Amygdala (tissue), 56 donors: Measurements from ENCODE around the gene TSTD1.

Source experiments
- DNase-seq, 56 donors: peaks; one replicate each; lab custom pipeline; 2025; lab: John Stamatoyannopoulos, UW

Gene TSTD1, protein sequence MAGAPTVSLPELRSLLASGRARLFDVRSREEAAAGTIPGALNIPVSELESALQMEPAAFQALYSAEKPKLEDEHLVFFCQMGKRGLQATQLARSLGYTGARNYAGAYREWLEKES

DNA sequence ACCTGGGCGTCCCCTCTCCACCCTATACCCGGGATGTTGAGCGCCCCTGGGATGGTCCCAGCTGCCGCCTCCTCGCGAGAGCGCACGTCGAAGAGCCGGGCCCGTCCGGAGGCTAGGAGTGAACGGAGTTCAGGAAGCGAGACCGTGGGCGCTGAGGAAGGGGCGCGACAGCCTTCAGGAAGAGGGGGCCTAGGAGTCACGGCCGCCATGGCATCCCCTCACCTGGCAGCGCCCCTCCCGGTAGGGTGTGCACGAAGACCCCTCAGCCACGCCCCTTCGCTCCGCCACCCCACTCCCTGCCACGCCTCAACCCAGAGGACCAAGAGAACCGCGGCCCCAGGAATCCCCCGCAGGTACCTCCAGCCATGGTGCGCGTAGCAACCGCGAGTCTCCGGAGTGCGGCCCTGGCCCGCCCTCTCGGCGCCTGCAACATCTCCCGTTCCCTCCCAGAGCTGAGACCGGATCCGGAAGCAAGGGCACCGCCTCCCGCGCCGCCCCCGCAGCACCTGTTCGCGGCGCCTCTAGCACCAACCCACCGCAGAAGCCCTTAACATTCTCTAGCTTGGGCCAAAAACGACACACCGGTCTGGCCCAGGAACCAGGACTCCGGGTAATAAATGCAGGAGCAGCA lies at the start of gene TSTD1:
TSTD1 (minus strand) TSS at position 442 of the 631 bp plus-strand sequence; CDS start at position 367, 75 bp downstream.
- peak in 23 of 56 donors; percentile 5 to 57 (median 27) for DNase-seq

DNA sequence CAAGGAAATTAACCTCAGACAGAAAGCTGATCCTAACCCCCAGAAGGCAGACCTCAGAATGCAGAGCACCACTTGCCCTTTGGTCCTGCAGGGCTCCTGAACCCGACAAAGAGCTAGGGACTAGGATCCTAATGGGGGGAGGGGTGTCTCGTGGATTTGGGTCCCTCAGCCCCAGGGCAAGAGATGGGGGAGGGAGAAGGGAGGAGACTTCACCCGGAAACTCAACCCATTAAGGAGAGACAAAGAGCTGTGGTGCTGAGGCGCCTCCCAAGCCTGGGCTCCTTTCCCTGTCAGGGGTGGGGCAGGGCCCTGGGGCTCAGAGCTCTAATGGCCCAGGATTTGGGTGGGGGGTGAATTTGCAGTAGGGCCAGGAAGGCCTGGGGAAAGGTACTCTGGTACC lies 47.7 kb upstream of the TSTD1 start:
- DNase-seq: no peak

DNA sequence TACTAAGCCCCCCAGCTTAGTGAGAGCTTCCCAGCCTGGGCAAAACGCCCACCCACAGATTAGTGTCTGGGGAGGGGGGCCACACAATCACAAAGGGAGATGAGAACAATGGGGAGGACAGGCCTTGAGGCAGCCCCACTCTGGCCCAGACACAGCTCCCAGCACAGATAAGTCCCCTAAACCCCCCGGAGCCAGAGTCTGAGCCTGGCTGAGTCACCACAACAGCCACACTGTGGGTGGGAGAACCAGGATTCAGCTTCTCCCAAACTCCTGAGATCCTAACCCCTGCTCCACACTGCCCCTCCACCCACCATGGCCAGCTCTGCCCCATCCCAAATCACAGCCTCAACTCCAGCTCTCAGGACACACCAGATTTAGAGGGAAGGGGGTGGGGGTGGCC lies 46.4 kb upstream of the TSTD1 start:
- no peak for DNase-seq

DNA sequence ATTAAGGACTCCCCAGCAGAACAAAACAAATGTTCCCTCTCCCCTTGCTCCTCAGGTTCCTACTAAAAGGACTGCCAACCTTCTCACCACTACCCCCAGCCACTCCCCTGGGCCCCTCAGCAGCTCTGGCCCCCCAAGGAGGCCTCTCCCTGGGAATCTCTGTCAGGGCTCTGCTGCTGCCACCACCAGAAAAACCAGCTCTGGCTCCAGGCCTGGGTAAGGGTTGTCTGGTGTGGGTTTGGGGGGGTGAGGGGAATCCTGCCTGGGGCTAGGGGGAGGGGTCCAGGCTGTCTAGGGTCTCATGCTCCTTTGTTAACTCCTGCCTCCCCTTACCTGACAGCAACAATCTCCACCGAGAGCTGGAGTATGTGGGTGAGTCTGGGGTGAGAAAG lies 45.8 kb upstream of the TSTD1 start:
- no peak for DNase-seq

DNA sequence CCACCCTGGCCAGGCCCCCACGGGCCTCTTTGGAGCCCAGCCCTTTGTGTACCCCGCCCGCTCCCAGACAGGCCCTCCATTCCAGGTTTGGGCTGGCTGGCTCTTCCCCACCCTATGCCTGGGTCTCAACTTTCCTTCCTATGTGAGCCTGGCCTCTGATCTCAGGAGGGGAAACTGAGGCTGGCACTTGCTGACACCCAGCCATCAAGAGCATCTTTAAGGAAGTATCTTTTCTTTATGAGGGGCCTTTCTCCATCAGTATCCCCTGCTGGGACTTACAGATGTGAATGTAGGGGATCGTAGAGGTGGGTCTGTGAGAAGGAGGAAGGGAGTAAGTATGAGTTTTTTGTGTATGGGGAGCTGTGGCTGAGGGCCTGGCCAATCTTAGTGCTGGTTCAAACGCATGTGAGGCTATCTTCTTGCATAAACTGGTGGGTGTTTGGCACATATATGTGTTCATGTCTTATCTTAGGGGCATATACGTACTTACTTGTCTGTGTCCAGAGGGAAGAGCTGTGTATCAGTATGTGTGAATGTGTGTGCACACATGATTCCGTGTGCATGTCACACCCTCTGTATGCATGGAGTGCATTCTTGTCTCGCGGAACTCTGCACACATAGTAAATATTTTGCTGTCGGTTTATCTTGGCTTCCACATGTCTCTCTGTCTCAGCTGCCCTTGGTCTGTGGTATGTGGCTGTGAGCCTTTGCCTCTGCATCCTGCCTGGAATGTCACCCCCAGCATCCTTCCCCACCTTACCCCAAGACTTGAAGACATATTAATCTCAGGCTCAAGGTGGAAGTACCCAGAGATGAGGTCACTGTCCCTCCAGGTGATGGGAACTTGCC lies 45.2 kb upstream of the TSTD1 start:
- DNase-seq: no peak

DNA sequence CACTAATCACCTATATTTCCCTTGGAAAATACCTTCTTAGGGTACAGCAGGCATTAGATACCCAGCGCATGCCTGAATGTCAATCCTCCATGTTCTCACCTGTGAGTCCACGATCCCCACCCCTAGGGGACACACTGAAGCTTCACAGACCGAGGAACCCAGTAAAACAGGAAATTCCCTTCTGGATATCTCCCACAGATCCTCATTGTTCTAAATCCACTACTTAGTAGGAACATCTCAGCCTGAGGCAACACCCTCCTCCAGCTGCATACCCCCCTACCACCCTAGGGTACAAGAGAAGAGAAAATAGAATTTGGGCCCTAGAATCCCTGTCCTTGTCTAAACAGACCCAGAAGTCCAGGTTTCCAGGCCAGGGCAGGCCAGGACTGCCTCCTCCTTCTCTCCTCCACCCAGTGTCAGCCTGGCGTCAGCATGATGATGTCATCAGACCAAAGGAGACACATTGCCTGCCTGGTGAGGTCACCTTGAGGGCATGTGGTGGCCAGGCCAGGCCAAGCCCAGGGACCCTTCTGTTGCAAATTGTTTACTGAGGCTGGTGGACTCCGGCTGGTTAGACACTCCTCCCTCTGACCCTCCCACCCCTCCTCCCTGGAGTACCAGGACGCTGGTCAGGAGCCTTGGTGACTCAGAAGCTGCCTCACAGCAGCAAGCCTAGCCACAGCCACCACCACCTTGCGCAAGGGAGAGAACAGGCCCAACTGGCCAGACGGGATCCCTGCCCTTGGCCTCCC lies 44.4 kb upstream of the TSTD1 start:
- DNase-seq: no peak

DNA sequence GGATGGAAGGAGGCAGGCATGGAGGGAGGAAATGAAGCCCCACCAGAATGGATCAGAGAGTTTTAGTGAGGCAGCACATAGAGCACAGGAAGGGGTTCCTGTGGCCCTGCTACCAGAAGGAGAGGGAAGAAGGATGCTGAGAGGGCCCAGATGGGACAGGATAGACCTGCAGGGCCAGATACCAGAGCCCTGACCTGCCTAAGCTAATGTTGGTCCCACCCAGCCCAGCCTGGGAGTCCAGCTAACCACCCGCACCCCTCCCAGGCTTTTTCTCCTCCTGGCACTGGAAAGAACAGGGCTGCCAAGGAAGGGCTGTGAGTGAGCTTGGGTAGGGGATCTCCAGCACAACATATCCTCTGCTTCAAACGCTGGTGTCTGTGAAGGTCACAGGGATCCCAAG lies 43.7 kb upstream of the TSTD1 start:
- DNase-seq: no peak

DNA sequence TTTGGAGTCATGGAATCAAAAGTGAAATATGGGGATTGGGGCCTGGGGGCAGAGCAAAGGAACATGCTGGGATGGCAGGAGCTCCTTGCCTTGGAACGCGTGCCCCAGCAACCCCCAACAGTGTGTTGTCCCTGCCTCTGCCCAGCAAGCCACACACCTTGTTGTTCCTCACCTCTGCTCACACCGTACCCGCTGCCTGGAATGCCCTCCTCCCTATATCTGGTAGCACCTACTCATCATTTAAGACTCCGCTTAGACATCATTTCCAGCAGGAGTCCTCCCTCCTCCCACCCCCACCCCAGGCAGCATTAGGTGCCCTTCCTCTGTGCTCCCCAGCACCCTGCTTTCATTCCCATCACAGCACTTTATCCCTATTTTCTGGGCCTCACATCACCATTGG lies 42.8 kb upstream of the TSTD1 start:
- DNase-seq: no peak

DNA sequence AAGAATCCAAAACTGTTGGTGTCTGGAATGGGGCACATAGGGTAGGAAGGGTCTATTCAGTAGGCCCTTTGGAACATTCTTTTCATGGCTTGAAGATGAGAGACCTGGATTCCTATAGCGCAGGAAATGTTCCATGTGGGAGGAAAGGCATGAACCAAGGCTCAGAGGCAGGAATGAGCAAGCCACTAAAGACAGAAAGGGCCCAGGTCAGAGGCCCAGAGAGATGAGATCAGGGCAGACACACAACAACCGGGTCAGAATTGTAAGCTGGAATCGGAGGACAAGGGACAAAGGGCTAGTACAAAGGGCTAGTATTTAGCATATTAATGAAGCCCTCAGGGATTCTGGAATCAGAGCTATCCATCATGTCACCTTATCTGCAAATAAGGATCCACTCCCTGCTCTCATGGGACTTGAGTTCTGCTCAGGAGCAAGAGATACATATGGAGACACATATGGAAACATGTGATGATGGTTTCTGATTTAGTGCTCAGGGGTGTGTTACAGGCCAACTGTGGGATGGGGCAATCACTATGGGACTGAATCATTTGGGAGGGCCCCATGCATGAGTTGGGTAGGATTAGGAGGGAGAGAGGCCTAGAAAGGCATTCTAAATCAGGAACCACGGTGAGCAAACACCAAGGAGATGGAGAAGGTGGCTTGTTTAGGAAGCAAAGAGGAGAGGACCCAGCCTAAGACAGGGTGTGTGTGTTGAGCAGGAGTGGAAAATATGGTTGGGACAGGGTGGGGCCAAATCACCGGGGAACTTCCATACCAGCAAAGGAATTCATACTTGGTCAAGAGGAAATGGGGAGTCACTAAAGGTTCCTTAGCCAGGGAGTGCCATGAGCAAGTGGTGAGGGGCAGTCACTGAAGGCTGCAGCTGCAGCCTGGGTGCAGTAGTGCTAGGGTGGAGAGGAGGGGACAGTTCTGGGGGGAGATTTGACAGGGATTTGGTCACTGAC lies 42.0 kb upstream of the TSTD1 start:
- DNase-seq: no peak

DNA sequence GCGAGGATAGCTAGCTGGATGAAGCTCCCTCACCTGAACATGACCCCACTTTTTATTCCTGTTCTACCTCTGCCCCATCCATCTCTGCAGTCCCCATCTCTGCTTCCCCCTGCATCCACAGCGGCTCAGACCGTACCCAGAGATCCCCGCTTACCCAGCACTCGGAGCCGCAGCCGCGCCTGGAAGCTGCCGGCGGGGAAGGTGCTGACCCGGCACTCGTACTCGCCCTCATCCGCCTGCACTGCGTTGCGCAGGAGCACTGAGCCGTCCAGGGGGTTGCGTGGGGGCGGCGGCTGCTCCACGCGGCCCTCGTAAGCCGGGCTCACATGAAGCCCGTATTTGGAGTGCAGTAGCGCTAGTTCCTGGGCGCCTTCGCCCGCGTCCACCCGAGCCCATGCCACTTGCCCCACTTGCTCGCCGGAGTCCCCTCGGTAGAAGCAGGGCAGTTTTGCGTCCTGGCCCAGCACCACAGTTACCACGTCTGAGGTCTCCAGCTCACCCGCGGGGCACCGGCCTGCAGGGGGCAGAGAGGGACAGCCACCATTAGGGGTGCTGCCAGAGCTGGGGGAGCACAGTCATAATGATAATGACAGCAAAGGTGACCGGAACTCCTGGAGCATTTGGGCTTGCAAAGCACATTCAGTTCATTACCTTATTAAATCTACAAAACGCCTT lies 40.8 kb upstream of the TSTD1 start:
- DNase-seq: no peak

DNA sequence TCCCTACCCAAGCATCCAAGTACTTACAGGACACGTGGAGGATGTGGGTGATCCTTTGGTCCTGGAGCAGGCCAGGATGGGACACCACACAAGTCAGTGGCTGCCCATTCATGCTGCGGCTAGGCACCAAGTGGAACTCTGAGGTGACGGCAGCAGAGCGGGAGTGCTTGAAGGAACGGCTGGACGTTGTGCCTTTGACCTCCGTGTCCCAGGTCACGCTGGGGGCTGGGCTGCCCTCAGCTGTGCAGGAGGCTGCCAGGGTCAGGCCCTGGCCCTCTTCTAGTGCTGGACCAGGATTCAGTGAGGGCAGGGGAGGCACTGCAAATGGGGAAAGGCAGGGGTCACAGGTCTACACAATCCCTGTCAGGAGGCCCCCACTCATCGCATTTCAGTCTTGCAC lies 38.7 kb upstream of the TSTD1 start:
- no peak for DNase-seq

DNA sequence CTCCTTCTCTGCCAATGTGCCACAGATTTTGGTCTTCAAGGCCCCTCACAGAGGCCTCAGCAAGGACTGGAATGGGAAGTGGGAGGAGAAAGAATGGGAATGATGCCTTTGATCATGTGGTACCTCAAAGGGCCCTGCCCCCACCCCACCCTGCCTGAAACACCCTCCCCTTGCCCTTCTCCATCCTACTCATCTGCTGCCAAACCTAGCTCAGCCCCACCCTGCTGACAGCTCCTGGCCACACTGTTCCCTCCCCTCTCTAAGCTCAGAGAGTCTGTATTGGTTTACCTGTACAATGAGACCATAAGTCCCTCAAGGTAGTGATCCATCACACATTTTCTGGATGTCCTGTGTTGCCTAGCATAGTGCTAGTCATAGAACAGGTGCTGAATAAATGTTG lies 37.6 kb upstream of the TSTD1 start:
- DNase-seq: no peak

DNA sequence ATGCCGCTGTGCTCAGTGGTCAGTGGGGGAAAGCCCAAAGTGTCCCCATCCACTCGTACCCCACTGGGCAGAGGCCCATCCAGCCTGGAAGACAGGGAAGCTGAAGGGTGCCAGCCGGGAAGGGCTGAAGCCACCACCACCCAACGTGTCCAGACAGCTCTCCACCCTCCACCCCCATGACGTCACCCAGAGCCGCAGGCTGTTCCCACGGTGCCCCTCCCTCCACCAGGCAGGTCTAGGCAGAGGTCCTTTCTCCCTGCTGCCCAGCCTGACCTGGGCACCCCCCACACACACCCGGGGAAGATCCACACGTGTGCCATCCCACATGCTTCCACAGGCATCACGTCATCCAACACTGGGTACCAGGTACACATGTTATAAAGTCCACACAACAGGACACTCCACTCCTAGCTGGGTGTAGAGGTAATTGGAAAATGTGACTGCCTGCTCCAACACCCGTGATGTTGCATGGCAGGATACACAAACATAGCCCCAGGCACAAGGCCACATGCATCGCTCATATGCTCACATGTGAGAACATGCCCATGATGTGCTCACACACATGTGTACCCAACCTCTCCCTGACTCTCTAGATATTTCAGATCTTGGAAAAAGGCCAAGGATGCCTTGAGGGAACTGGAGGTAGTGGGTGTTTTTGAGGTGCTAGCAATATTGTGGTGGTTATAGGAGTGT lies 36.1 kb upstream of the TSTD1 start:
- no peak for DNase-seq

DNA sequence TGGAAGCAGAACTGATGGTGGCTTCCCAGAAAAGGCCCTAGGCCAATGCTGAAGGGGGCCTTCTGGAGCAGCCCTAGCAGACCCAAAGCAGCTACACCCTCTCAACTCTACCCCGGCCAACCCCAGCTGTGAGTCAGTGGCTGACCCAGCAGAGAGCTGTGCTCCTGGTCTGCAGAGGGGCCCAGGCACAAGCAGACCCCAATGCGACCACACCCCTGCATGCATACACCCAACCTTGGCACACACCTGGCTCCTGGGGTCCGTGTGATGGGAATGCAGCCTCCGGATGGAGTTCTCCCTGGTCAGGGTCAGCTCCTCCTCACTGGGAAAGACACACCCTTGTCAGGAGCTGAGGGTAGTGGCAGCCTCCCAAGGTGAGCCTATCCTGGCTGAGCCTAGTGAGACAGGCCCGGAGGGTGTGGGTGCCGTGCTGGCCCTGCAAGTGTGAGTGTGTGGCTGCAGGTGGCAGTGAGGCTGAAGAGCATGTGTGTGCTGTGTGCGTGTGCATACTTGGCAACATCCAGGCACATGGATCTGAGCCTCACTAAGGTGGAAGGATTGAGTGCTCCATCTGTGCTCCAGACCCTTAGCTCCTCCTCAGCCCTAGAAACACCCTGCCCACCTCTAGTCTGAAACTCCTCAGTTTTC lies 34.8 kb upstream of the TSTD1 start:
- DNase-seq: no peak

DNA sequence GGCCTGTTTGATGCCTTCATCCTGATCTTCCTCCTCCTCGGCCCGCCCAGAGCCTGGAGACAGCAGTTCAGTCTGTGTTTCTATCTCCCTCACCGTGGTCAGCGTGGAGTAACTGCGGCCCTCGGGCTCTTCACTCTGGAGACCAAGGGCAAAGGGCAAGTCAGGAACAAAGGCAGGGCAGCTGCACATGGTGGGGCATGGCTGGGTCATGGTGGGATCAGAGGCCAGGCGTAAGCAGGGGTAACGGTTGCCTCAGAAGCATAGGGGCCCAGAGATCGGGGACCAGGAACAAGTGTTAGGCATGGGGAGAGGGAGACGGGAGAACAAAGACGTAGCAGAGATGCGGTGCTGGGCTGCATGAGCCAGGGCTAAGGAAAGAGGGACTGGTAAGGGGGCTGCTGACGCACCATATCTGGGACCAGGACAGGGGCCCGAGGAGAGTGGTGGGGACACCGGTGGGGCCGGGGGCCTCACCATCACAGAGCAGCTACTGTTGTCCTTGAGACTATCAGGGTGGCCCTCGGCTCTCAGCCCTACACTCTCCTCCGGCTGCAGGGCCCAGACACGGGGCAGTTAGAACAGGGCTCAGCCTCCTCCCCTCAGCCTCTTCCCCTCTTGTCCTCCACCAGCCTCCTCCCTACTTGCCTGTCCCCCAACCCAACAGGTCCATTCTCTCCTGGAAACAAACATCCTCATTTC lies 34.1 kb upstream of the TSTD1 start:
- no peak for DNase-seq

DNA sequence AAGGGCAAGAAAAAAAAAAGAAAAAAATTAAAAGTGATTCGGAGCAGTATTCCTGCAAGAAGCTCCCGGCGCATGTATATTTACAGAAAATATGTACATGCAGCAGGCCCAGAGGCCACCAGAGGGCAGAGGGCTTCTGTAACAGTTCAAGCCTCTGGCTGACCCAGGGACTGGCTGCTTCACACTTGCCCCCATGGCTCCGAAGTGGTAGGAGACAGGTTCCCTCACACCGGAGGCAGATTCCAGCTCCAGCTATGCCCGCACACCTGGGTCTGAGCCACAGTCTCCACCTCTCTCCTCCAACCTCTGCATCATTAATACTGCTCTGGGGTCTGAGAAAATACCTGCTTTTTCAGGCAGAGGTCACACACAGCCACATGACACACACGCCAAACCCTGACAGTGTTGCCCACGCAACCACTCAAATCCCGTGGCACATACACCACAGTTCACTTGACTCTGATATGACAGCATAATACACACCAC lies 33.2 kb upstream of the TSTD1 start:
- DNase-seq: peak in 7 of 56 donors; percentile 4 to 37 (median 11)

DNA sequence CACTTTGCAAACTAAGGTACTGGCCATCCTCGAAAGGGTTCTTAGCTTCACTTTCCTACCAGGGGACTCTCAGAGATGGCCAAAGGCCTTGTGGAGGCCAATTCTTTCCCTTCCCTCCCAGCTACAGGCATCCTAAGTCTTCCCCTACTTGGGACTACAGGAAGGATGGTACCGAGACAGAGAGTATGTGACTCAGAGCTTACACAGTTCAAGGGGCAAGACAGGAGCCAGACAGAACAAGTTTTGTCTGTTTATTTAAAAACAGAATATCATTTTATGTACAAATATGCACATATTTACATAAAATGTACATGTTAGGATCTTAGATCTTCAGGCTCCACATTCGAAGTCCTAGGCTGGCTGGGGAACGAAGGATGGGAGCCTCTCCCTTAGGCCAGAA lies 32.0 kb upstream of the TSTD1 start:
- DNase-seq: no peak
